Right lobe of liver (tissue), 4 donors: Measurements from ENCODE around the gene KCND3.

Source experiments
- POLR2A ChIP-seq: fragments of 450-650 bp; IDR thresholded peaks from one replicate; pipeline ENCODE4 v1.6.1; 2017; ENCODE audit warnings: antibody characterized with exemption, mild to moderate bottlenecking
- TF ChIP-seq, protein P1 (sequence below), 4 donors: fragments of 200-600 bp in 3 of 4; fragments of 450-650 bp in 1 of 4; IDR thresholded peaks; one replicate each; pipeline versions ENCODE4 v1.5.1 to v1.8.0; 2016 to 2022; ENCODE audit warnings: antibody characterized with exemption in 4 of 4, mild to moderate bottlenecking in 2 of 4
- donor health status: DM: no; HTN: no; CAD: no.
- donor health status: DM: no; HTN: no; CAD: no.
- donor health status: DM: no; HTN: yes; CAD: no.

DNA sequence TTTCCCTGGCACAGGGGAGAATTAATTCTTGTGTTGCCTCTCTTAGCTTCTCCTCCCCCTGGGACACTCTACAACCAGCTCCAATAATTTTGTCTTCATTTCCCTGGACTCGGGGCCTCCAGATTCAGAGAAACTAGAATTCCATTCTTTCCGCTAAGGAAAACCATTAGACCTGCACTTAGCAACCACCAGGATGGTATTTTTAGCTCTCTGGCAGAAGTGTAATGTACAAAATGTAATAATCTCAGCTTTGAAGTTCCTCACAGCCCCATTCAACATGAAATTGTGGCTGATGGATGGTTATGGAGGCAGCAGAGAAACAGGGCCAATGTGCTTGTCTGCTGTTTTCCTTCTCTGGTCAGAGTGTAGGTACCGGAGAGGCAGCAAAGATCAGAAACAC is 113.8 kb downstream of the KCND3 start:
- TF ChIP-seq, protein P1, sequence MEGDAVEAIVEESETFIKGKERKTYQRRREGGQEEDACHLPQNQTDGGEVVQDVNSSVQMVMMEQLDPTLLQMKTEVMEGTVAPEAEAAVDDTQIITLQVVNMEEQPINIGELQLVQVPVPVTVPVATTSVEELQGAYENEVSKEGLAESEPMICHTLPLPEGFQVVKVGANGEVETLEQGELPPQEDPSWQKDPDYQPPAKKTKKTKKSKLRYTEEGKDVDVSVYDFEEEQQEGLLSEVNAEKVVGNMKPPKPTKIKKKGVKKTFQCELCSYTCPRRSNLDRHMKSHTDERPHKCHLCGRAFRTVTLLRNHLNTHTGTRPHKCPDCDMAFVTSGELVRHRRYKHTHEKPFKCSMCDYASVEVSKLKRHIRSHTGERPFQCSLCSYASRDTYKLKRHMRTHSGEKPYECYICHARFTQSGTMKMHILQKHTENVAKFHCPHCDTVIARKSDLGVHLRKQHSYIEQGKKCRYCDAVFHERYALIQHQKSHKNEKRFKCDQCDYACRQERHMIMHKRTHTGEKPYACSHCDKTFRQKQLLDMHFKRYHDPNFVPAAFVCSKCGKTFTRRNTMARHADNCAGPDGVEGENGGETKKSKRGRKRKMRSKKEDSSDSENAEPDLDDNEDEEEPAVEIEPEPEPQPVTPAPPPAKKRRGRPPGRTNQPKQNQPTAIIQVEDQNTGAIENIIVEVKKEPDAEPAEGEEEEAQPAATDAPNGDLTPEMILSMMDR (IDR thresholded peaks at IDR 0.05) = no peak
- no peak for TF ChIP-seq POLR2A
